K562 (cell line): ENCODE results near the gene ZBTB26. TPM values are rescaled to one million over a fixed set of nuclear protein-coding genes. Genes with fewer than 3 reads are reported as not detected.

Experiments used
- ATAC-seq: fragments of 200-7000 bp; cut with Tn5 transposase; 3 replicates; pipeline ENCODE4 v1.9.1; 2020; ENCODE audit warnings: moderate library complexity
- BruUV-seq: library from RNA; stranded (reverse); fragments of 400-500 nt; replicated peaks from 2 replicates; lab custom pipeline; 2021; lab: Mats Ljungman, UMichigan
- CTCF ChIA-PET: fragments of 300-600 bp; formaldehyde crosslinking; extraction: SDS; loops from one replicate; lab custom pipeline; 2021; ENCODE audit warnings: low intra/inter-chr PET ratio; lab: Yijun Ruan, JAX
- POLR2A ChIA-PET: fragments of 300-600, 350-650 bp; sonication (Branson Sonifier 250); formaldehyde crosslinking; extraction: SDS; loops from one replicate; lab custom pipeline; 2021; ENCODE audit warnings: antibody characterized with exemption, inconsistent platforms; lab: Yijun Ruan, JAX
- DNase-seq, 4 experiments: peaks; one replicate each; pipeline versions ENCODE4 v3.0.0 to v3.0.0-alpha.2; 2011 to 2018; ENCODE audit warnings: low spot score in 3 of 4, mixed read lengths in 3 of 4; ENCODE audit errors: extremely low read depth in 1 of 4
- FAIRE-seq: peaks from 2 replicates; lab custom pipeline; 2011; peaks lifted over from hg19 to GRCh38; lab: Jason Lieb, UNC
- H2AFZ ChIP-seq: 2 replicates; pipeline ENCODE4 v1.6.0; 2011; ENCODE audit warnings: low read depth, low read length, control low read depth, inconsistent platforms
- H3K27ac ChIP-seq: fragments of 200-600 bp; 3 replicates; pipeline ENCODE4 v1.8.0; 2011; ENCODE audit warnings: low read depth, mild to moderate bottlenecking, control low read depth, inconsistent platforms, low read length, moderate library complexity, mixed read lengths; ENCODE audit errors: extremely low read depth
- H3K27me3 ChIP-seq, 2 experiments: fragments of 300-600 bp in 1 of 2; 2 replicates in 1 of 2; 3 replicates in 1 of 2; pipeline versions ENCODE4 v1.6.0 to v1.8.0; 2011; ENCODE audit warnings: inconsistent platforms in 2 of 2, low read length in 2 of 2, mild to moderate bottlenecking in 1 of 2, mixed read lengths in 1 of 2, moderate library complexity in 1 of 2; ENCODE audit not compliant: control insufficient read depth in 2 of 2, insufficient read depth in 2 of 2
- H3K36me3 ChIP-seq: fragments of 300-600 bp; 3 replicates; pipeline ENCODE4 v1.8.0; 2011; ENCODE audit warnings: mild to moderate bottlenecking, low read length, inconsistent platforms; ENCODE audit not compliant: control insufficient read depth, insufficient read depth
- H3K4me1 ChIP-seq, 2 experiments: fragments of 200-600 bp in 1 of 2; replicated peaks in 1 of 2; 2 replicates in 1 of 2; 3 replicates in 1 of 2; pipeline versions ENCODE4 v1.5.1 to v1.8.0; 2011; ENCODE audit warnings: inconsistent platforms in 2 of 2, low read length in 2 of 2, mild to moderate bottlenecking in 1 of 2, mixed read lengths in 1 of 2, moderate library complexity in 1 of 2; ENCODE audit not compliant: control insufficient read depth in 2 of 2, insufficient read depth in 2 of 2
- H3K4me2 ChIP-seq: 2 replicates; pipeline ENCODE4 v1.6.1; 2011; ENCODE audit warnings: low read length, control low read depth, inconsistent platforms, mixed read lengths; ENCODE audit not compliant: insufficient read depth
- H3K4me3 ChIP-seq: fragments of 200-600 bp; sonication (generic), shearing (Covaris generic); 2 replicates; pipeline ENCODE4 v1.5.1; 2016; ENCODE audit warnings: control low read depth, inconsistent platforms
- H3K79me2 ChIP-seq: fragments of 200-600 bp; 3 replicates; pipeline ENCODE4 v1.8.0; 2011; ENCODE audit warnings: low read length, inconsistent platforms; ENCODE audit not compliant: control insufficient read depth, insufficient read depth
- H3K9ac ChIP-seq, 2 experiments: 2 replicates each; pipeline versions ENCODE4 v1.6.0 to v1.6.1; 2011; ENCODE audit warnings: low read depth in 2 of 2, low read length in 2 of 2, control low read depth in 1 of 2, inconsistent platforms in 1 of 2, mild to moderate bottlenecking in 1 of 2, mixed read lengths in 1 of 2; ENCODE audit not compliant: insufficient read depth in 1 of 2
- H3K9me1 ChIP-seq: one replicate; pipeline ENCODE4 v1.6.0; 2011; ENCODE audit warnings: inconsistent platforms, mild to moderate bottlenecking, low read length, moderate library complexity; ENCODE audit not compliant: control insufficient read depth, insufficient read depth
- H3K9me3 ChIP-seq: replicated peaks from 2 replicates; pipeline ENCODE4 v1.5.1; 2011; ENCODE audit warnings: low read depth, low read length, inconsistent platforms; ENCODE audit not compliant: control insufficient read depth, insufficient read depth
- H4K20me1 ChIP-seq: replicated peaks from 2 replicates; pipeline ENCODE4 v1.6.1; 2011; ENCODE audit warnings: low read length, inconsistent platforms, mixed read lengths; ENCODE audit not compliant: control insufficient read depth, insufficient read depth
- DPF2 ChIP-seq: fragments of 450-650 bp; IDR thresholded peaks from 2 replicates; pipeline ENCODE4 v1.6.1; 2016
- E2F1 ChIP-seq: sonication (generic); formaldehyde crosslinking; IDR thresholded peaks from 2 replicates; pipeline ENCODE4 v1.8.1; 2023; ENCODE audit warnings: mild to moderate bottlenecking, missing genetic modification reagents, moderate library complexity
- NFATC3 ChIP-seq: fragments of 450-650 bp; IDR thresholded peaks from 2 replicates; pipeline ENCODE4 v1.6.1; 2017; ENCODE audit warnings: mild to moderate bottlenecking
- PURB ChIP-seq: sonication (generic); formaldehyde crosslinking; IDR thresholded peaks from 2 replicates; pipeline ENCODE4 v1.9.0; 2021; ENCODE audit warnings: low read depth, mild to moderate bottlenecking, missing genetic modification reagents
- RBBP5 ChIP-seq: fragments of 200-600 bp; sonication (generic); IDR thresholded peaks from 2 replicates; pipeline ENCODE4 v1.6.1; 2012; ENCODE audit warnings: borderline replicate concordance, mild to moderate bottlenecking, low read length, control low read depth, inconsistent platforms; ENCODE audit not compliant: insufficient read depth, poor library complexity, severe bottlenecking
- ZBTB1 ChIP-seq: sonication (generic); formaldehyde crosslinking; IDR thresholded peaks from 2 replicates; pipeline ENCODE4 v1.8.1; 2023; ENCODE audit warnings: missing genetic modification reagents, low read depth, mild to moderate bottlenecking, borderline replicate concordance
- ZNF263 ChIP-seq: sonication (generic); formaldehyde crosslinking; IDR thresholded peaks from 2 replicates; pipeline ENCODE4 v1.8.0; 2022; ENCODE audit warnings: mild to moderate bottlenecking, missing genetic modification reagents, borderline replicate concordance
- ZNF277 ChIP-seq: fragments of 250-450 bp; sonication (Bioruptor Pico); IDR thresholded peaks from 2 replicates; pipeline ENCODE4 v1.8.0; 2022; ENCODE audit warnings: inconsistent platforms, mild to moderate bottlenecking, moderate library complexity, borderline replicate concordance
- ZNF280B ChIP-seq: fragments of 250-450 bp; sonication (Bioruptor Pico); IDR thresholded peaks from 2 replicates; pipeline ENCODE4 v1.5.1; 2021; ENCODE audit warnings: mild to moderate bottlenecking
- ZNF431 ChIP-seq: sonication (generic); formaldehyde crosslinking; IDR thresholded peaks from 2 replicates; pipeline ENCODE4 v1.8.0; 2022; ENCODE audit warnings: mild to moderate bottlenecking, missing genetic modification reagents
- ZSCAN32 ChIP-seq: fragments of 450-650 bp; formaldehyde crosslinking; IDR thresholded peaks from 2 replicates; pipeline ENCODE4 v1.4.0; 2020; ENCODE audit warnings: mild to moderate bottlenecking, moderate library complexity
- WGBS: fragments of 100-300 bp; shearing (Covaris generic); methylation state at CpG from one replicate; pipeline ENCODE4 v1.1.6; 2016; ENCODE audit warnings: low coverage, mixed read lengths; ENCODE audit not compliant: insufficient coverage; ENCODE audit errors: missing lambda C conversion rate; 5-methylcytosine and 5-hydroxymethylcytosine counted together
- in situ Hi-C: fragments of 300-500 bp; cut with MboI; formaldehyde crosslinking; loops from 4 replicates; pipeline ENCODE4 v1.15.0; 2018; ENCODE audit warnings: inconsistent platforms, mixed read lengths
- intact Hi-C: fragments of 100-400 bp; cut with micrococcal nuclease; formaldehyde crosslinking; loops from 2 replicates; pipeline ENCODE4 v1.14.2; 2022
- polyA plus RNA-seq, 8 experiments: library from polyadenylated mRNA; depleted of rRNA in 4 of 8; stranded (reverse) in 5 of 8; unstranded in 3 of 8; fragments of >200 nt; fragmentation: Nextera tagmentation in 2 of 8; fragmentation: Illumina TruSeq in 1 of 8; extraction: Ambion mirVana in 2 of 8; extraction: Trizol in 1 of 8; gene quantifications; 2 replicates each; pipeline versions ENCODE4 v1.2.1 to v1.2.3, GENCODE V29; 2011 to 2014; ENCODE audit warnings: inconsistent platforms in 1 of 8, missing spikeins in 1 of 8
- total RNA-seq, 7 experiments: library from RNA; depleted of rRNA in 6 of 7; stranded (reverse); fragments of >200 nt in 6 of 7; fragmentation: Illumina TruSeq in 2 of 7; extraction: Trizol in 2 of 7; gene quantifications; 2 replicates each; pipeline versions ENCODE4 v1.2.1 to v1.2.3, GENCODE V29; 2011 to 2021; ENCODE audit warnings: low replicate concordance in 1 of 7

Gene ZBTB26
- total and polyA plus RNA-seq, 9 of the 15 experiments (the other 6 are each of a cell fraction or from before 2014, with no cell fraction given), result 2.4 to 20.7 (median 5.0) TPM

GRCh38 chr9:122939601-122940000 lies 8.3 kb upstream of the ZBTB26 start:
- no peak overlapping the region for H3K27ac ChIP-seq
- ATAC-seq, result no peak
- H3K4me3 ChIP-seq, result no peak overlapping the region
- H3K4me1 ChIP-seq, result peaks cover 4 to 12% of the 10 kb centered on the region in 2 experiments; a peak in 4 of 5 replicates
- BruUV-seq, result no TSS peak
- peaks cover 39% of the 10 kb centered on the region for H3K36me3 ChIP-seq
- in situ Hi-C loops, result no loop called here
- H3K27me3 ChIP-seq, result no peaks in the 10 kb centered on the region
- no peak for FAIRE-seq
- no peaks in the 10 kb centered on the region for H3K9me3 ChIP-seq
- H3K9ac ChIP-seq, result no peak overlapping the region
- H3K4me2 ChIP-seq, result no peak overlapping the region
- ChIA-PET CTCF (no interaction called here), POLR2A (interaction anchor here (0.6 to 1.5 kb wide), 2 partner anchors 8 to 659 kb away, joined by 3 to 12 read pairs; partner anchors contain the start of gene ZBTB26)
- no peaks in the 10 kb centered on the region for H4K20me1 ChIP-seq
- no peak for TF ChIP-seq DPF2
- no peak for TF ChIP-seq ZSCAN32 (CRISPR knock-in tag)
- TF ChIP-seq ZNF431 (CRISPR knock-in tag), result no peak
- TF ChIP-seq ZBTB1 (CRISPR knock-in tag), result no peak
- TF ChIP-seq RBBP5, result no peak
- no peak for TF ChIP-seq ZNF277 (CRISPR knock-in tag)
- TF ChIP-seq ZNF263 (CRISPR knock-in tag), result no peak
- TF ChIP-seq NFATC3, result no peak
- TF ChIP-seq PURB, result no peak
- no peak for TF ChIP-seq ZNF280B (CRISPR knock-in tag)
- no peak for TF ChIP-seq E2F1 (CRISPR knock-in tag)
- peaks cover 43% of the 10 kb centered on the region for H3K79me2 ChIP-seq
- DNase-seq, result no peak
- H3K9me1 ChIP-seq, result no peaks in the 10 kb centered on the region
- intact Hi-C loops, result no loop called here
- no peak overlapping the region for H2AFZ ChIP-seq
- 78% methylated on average over 4 of the region's 4 CpGs for WGBS
